ENCODE data around the gene PLA2G2C.

DNA sequence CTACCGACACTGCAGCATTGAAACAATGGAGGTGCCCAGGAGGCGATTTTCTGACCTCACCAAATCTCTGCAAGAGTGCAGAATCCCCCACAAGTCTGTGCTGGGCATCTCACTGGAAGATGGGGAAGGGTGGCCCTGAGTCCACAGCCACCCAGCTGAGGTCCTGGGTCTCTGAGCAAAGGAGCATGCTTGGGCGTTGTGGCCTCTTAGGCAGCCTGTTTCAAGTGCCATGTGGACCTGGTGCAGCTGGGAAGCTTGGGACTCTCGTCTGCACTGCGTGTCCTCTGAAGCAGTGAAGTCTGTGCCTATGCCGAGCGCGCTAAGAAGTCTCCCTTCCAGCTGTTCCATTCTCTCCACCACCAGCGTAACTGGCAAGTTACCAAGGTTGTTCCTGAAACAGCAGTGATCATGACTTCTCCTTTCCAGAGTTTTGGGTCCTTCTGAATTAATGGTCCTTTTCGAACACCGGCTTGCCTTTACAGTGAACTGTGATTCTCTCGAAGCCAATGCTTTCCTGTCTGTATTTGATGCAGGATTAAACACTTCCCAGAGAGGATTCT is 5.0 kb upstream of the PLA2G2C start:
- TF ChIP-seq EZH2 (IDR thresholded peaks at IDR 0.05): no peak
- no peak for TF ChIP-seq POLR2AphosphoS5 (IDR thresholded peaks at IDR 0.05; ENCODE audit: borderline replicate concordance, low read depth, low read length)
